Medulla oblongata (tissue), 1 donor: ENCODE results near the gene LRIG2.
"Not testable (repeated sequence)": the region's sequence is repeated elsewhere in the genome, so short reads cannot be mapped to it uniquely, and the experiment has no call there.

ENCODE experiments used
- DNase-seq: peaks from one replicate; pipeline ENCODE4 v3.0.0-alpha.2; 2015; ENCODE audit errors: extremely low spot score

Gene LRIG2

GRCh38 chr1:113058941-113059706 lies 13.9 kb upstream of the LRIG2 start:
- DNase-seq: no peak

- DNase-seq: not testable (repeated sequence)
Measured at GRCh38 chr1:113063456-113063855, 9.5 kb upstream of the LRIG2 start.

- no peak for DNase-seq
Measured at GRCh38 chr1:113072141-113072756, 749 bp upstream of the LRIG2 start.

- peak; percentile 73 for DNase-seq
Measured at GRCh38 chr1:113073479-113073950, 517 bp downstream of the LRIG2 start.

GRCh38 chr1:113074237-113074636 lies 1.2 kb downstream of the LRIG2 start:
- no peak for DNase-seq

- DNase-seq: not testable (repeated sequence)
Measured at GRCh38 chr1:113077978-113078377, 5.0 kb downstream of the LRIG2 start.

- no peak for DNase-seq
Measured at GRCh38 chr1:113086541-113086940, 13.5 kb downstream of the LRIG2 start.

- no peak for DNase-seq
Measured at GRCh38 chr1:113088972-113089371, 16.0 kb downstream of the LRIG2 start.

GRCh38 chr1:113090051-113090450 lies 17.1 kb downstream of the LRIG2 start:
- no peak for DNase-seq

GRCh38 chr1:113091988-113092594 lies 19.1 kb downstream of the LRIG2 start:
- no peak for DNase-seq

- no peak for DNase-seq
Measured at GRCh38 chr1:113094506-113094905, 21.5 kb downstream of the LRIG2 start.

GRCh38 chr1:113095790-113096455 lies 22.9 kb downstream of the LRIG2 start:
- peak; percentile 76 for DNase-seq

- peak; percentile 33 for DNase-seq
Measured at GRCh38 chr1:113096493-113096892, 23.5 kb downstream of the LRIG2 start.

- no peak for DNase-seq
Measured at GRCh38 chr1:113101588-113101987, 28.6 kb downstream of the LRIG2 start.

GRCh38 chr1:113103048-113103447 lies 30.1 kb downstream of the LRIG2 start:
- DNase-seq: no peak

GRCh38 chr1:113103977-113104376 lies 31.0 kb downstream of the LRIG2 start:
- DNase-seq: no peak

- no peak for DNase-seq
Measured at GRCh38 chr1:113106910-113107309, 33.9 kb downstream of the LRIG2 start.

- DNase-seq: peak; percentile 55
Measured at GRCh38 chr1:113109908-113110554, 37.0 kb downstream of the LRIG2 start.

- no peak for DNase-seq
Measured at GRCh38 chr1:113118266-113118665, 45.3 kb downstream of the LRIG2 start.

GRCh38 chr1:113123737-113124136 lies 50.7 kb downstream of the LRIG2 start:
- DNase-seq: no peak

GRCh38 chr1:113124366-113124765 lies 51.4 kb downstream of the LRIG2 start:
- DNase-seq: peak; percentile 47

GRCh38 chr1:113125517-113125916 lies 52.5 kb downstream of the LRIG2 start:
- DNase-seq: no peak
